Fibroblast of the aortic adventitia (primary cell): ENCODE measurements around the gene F9. TPM values are rescaled to one million over a fixed set of nuclear protein-coding genes. Genes with fewer than 3 reads are reported as not detected.
A peak's percentile ranks its signal among the peaks of the same experiment; 100 is the strongest.

Source experiments
- DNase-seq: peaks from one replicate; pipeline ENCODE4 v3.0.0-alpha.2; 2010; ENCODE audit warnings: low read depth
- H3K4me3 ChIP-seq: 2 replicates; pipeline ENCODE4 v1.5.1; 2011; ENCODE audit warnings: low read depth, mild to moderate bottlenecking, control low read depth, low read length, moderate library complexity
- total RNA-seq: library from RNA; depleted of rRNA; stranded (reverse); fragments of >200 nt; gene quantifications from 2 replicates; pipeline ENCODE4 v1.2.3, GENCODE V29; 2012; ENCODE audit warnings: low replicate concordance
- TF ChIP-seq, protein P1 (sequence below): IDR thresholded peaks from 2 replicates; pipeline ENCODE4 v1.5.1; 2011; ENCODE audit warnings: mild to moderate bottlenecking, low read length, control low read depth, inconsistent platforms; ENCODE audit not compliant: insufficient read depth

Gene F9
- total RNA-seq, 1 donor: not detected

DNA sequence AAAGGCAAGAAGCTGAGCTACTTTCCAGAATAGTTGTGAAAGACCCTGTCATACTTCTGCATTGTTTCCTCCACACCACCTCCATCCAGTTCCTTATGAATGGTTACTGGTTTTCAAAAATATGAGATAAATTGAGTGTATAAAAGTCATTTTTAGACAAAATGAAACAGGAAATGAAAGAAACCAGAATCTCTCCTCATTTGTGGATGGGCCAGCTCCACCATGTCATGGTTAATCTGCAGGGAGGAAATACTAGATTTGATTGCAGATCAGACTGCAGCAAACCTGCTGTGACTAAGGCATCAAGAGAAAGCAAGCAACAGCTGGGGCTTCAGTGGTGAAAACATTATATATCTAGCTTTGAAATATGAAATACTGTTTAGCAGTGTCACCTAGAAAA, 23.8 kb downstream of the F9 start:
- H3K4me3 ChIP-seq: no peak overlapping the region
- TF ChIP-seq, protein P1, sequence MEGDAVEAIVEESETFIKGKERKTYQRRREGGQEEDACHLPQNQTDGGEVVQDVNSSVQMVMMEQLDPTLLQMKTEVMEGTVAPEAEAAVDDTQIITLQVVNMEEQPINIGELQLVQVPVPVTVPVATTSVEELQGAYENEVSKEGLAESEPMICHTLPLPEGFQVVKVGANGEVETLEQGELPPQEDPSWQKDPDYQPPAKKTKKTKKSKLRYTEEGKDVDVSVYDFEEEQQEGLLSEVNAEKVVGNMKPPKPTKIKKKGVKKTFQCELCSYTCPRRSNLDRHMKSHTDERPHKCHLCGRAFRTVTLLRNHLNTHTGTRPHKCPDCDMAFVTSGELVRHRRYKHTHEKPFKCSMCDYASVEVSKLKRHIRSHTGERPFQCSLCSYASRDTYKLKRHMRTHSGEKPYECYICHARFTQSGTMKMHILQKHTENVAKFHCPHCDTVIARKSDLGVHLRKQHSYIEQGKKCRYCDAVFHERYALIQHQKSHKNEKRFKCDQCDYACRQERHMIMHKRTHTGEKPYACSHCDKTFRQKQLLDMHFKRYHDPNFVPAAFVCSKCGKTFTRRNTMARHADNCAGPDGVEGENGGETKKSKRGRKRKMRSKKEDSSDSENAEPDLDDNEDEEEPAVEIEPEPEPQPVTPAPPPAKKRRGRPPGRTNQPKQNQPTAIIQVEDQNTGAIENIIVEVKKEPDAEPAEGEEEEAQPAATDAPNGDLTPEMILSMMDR: no peak
- no peak for DNase-seq

DNA sequence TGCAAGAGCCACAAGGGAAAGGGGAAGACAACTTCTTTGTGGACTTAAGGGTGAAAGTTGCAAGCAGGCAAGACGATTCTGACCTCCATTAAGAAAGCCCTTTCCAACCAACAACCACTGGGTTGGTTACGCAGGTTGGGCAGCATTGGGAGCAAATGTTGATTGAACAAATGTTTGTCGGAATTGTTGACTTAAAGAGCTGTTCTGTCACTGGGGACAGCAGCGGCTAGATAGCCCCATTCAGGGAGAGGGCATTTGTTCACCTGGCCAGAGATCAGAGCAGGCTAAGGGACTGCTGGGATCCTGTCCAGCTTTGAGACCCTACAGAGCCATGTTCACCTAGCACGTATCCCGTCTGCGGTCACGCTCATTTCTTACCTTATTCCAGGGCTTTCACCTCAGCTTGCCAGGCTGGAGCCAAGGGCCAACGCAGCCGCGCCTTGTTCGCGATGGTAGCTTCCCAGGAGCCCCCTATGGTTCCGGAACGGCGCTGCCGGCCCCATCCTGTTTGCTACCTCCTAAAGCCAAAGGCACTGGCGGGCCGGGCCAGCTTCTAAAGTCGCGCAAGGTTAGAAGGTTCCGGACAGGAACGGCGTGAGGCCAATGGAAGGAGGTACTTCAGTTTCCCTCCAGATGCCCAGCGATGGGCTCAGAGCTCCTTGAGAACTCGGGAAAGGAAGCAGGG, 24.6 kb downstream of the F9 start:
- H3K4me3 ChIP-seq: no peak overlapping the region
- TF ChIP-seq, protein P1: no peak
- no peak for DNase-seq

DNA sequence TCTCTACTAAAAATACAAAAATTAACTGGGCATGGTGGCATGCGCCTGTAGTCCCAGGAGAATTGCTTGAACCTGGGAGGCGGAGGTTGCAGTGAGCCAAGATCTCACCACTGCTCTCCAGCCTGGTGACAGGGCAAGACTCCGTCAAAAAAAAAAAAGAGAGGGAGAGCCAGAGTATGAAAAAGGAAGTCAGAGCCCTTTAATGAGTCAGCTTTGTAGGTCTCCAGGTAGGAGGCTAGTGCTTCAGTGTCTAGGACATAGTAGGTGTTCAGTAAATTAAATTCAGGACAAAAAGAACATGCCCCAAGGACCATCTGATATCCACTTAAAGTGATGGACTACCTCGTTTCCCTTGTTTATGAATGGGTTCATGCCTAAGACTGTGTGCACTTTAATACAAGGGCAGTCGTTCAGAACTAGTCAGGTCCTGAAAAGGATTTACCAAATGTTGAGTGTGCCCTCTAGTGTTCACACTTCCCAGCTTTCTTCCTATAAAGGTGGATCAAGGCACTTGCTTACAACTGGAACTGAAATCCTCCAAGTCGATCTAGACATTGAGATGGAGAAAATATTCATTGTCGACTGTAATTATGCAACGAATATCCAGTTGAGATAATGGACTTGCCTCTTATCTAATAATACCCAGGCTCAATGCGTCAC, 29.0 kb downstream of the F9 start:
- peak; percentile 79 for DNase-seq
- TF ChIP-seq, protein P1: peak; percentile 63
- H3K4me3 ChIP-seq: no peak overlapping the region

DNA sequence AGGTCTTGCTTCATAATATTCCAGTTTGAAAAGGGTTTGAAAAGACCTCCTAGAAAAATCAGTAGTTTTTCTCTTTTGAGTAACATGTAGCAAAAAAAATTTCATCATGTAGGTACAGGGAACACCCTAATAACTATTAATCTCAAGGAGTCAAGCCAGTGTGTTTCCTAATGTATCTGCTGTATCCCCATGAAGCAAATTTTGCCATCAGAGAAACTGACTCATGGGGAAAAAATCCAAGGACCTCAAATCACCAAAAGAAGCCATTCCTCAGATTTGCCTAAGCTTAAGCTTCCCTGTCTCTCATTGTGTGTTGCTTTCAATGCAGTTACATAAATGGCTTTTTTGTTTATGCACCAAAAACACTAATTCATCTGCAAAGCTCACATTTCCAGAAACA, 29.7 kb downstream of the F9 start:
- TF ChIP-seq, protein P1: no peak
- DNase-seq: peak; percentile 52

DNA sequence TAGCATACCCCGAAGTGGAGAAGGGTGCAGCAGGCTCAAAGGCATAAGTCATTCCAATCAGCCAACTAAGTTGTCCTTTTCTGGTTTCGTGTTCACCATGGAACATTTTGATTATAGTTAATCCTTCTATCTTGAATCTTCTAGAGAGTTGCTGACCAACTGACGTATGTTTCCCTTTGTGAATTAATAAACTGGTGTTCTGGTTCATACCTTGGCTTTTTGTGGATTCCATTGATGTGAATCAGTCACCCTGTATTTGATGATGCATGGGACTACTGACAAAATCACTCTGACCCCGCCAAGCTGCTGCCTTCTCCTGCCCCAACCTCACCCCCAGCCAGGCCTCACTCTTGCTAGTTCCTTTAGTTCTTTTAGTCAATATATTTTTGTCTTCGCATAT, 32.7 kb downstream of the F9 start:
- TF ChIP-seq, protein P1: no peak
- no peak overlapping the region for H3K4me3 ChIP-seq
- DNase-seq: no peak

More for the DNA sequence above, 29.7 kb downstream of the F9 start:
- no peak overlapping the region for H3K4me3 ChIP-seq

DNA sequence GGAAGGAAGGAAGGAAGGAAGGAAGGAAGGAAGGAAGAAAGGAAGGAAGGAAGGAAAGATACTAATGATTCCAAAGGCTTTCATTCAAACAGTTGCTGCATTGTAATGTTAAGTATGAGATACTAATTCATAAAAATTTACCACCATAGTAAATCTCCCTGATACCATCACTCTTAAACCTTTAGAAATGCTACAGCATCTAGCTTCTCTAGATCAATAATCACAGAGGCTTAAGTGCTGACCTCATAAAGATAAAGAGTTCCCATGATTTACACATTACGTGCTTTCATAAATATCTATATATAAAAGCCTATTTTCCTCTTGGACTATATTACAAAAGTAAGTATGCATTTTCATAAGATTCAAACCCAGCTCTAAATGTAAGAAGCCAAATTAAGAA, 36.4 kb downstream of the F9 start:
- DNase-seq: no peak
- H3K4me3 ChIP-seq: no peak overlapping the region
- TF ChIP-seq, protein P1: no peak
